IPS-20b (cell line): ENCODE data around the gene LETMD1.
"Not testable (repeated sequence)": the region's sequence is repeated elsewhere in the genome, so short reads cannot be mapped to it uniquely, and the experiment has no call there.

Experiments used
- H3K27ac ChIP-seq: one replicate; pipeline ENCODE4 v1.5.1; 2013; ENCODE audit warnings: low read length
- H3K27me3 ChIP-seq: 2 replicates; pipeline ENCODE4 v1.6.1; 2013; ENCODE audit warnings: mild to moderate bottlenecking, low read length, inconsistent platforms; ENCODE audit not compliant: insufficient read depth
- H3K36me3 ChIP-seq: 2 replicates; pipeline ENCODE4 v1.6.1; 2013; ENCODE audit warnings: low read depth, mild to moderate bottlenecking, inconsistent platforms, low read length, moderate library complexity; ENCODE audit not compliant: insufficient read depth
- H3K4me1 ChIP-seq: 2 replicates; pipeline ENCODE4 v1.6.1; 2013; ENCODE audit warnings: mild to moderate bottlenecking, control low read depth, inconsistent platforms, low read length, moderate library complexity; ENCODE audit not compliant: insufficient read depth
- H3K4me3 ChIP-seq: 2 replicates; pipeline ENCODE4 v1.5.1; 2013; ENCODE audit warnings: mild to moderate bottlenecking, low read length, inconsistent platforms
- H3K9ac ChIP-seq: 2 replicates; pipeline ENCODE4 v1.6.1; 2013; ENCODE audit warnings: low read depth, mild to moderate bottlenecking, inconsistent platforms, low read length, moderate library complexity
- H3K9me3 ChIP-seq: 2 replicates; pipeline ENCODE4 v1.6.1; 2013; ENCODE audit warnings: mild to moderate bottlenecking, low read depth, low read length, inconsistent platforms; ENCODE audit not compliant: insufficient read depth

The LETMD1 gene

DNA sequence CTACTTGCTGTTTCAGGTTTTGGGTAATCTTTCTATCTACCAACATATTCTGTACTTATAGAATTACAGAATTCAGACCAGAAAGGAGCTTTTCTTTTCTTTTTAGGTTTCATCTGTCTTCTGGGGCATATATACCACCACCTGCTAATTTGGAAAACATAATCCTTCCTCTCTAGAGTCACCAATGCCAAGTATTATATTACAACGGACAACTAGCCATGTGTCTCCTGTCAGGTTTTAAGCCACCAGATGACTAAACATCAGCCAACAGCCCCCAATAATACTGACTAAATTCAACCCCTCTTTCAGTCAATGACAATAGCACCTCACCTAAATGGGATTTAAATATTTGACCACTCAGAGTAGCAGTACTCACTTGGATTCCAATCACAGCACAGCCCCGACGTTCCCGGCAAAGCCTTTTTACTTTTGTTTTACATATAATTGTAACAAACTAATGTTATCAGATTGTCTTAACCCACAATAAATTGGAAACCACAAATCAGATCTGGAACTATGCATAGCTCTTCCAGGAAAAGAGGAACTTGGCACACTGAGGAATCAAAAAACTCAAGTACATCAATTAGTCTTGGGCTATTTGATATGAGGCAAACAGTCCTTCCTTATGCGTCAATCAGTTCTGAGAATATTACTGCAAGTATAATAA is 35.4 kb upstream of the LETMD1 start:
- Histone ChIP-seq H3K9me3 (no peaks in the 10 kb centered on the region), H3K36me3 (peaks cover 4% of the 10 kb centered on the region; the same call in 1 of the 2 replicates), H3K27ac (no peak overlapping the region), H3K4me3 (no peak overlapping the region), H3K4me1 (peaks cover 6% of the 10 kb centered on the region; the same call in 1 of the 2 replicates), H3K9ac (no peak overlapping the region), H3K27me3 (no peaks in the 10 kb centered on the region)

DNA sequence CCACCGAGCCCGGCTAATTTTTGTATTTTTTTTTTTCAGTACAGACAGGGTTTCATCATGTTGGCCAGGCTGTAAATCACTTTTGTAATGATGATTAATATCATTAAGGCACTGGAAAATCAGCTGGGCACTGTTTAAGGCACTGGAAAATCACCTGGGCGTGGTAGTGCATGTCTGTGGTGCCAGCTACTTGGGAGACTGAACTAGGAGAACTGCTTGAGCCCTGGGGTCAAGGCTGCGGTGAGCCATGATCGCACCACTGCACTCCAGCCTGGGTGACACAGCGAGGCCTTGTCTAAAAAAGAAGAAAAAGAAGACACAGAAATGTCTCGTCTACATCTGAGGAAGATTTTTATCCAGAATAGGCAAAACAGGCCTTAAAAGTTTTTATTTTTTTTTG is 34.7 kb upstream of the LETMD1 start:
- Histone ChIP-seq H3K36me3 (no peaks in the 10 kb centered on the region), H3K9me3 (no peaks in the 10 kb centered on the region), H3K27me3 (no peaks in the 10 kb centered on the region), H3K27ac (no peak overlapping the region), H3K4me1 (peaks cover 6% of the 10 kb centered on the region; the same call in 1 of the 2 replicates), H3K9ac (no peak overlapping the region), H3K4me3 (no peak overlapping the region)

DNA sequence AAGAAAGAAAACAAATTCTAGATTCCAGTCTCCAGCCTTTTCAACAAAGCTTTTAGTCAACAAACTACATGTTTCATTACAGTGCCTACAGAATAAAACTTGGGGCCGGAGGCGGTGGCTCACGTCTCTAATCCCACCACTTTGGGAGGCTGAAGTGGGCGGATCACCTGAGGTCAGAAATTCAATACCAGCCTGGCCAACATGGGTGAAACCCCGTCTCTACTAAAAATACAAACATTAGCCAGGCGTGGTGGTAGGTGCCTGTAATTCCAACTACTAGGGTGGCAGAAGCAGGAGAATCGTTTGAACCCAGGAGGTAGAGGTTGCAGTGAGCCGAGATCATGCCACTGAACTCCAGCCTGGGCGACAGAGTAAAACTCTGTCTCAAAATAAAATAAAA is 33.7 kb upstream of the LETMD1 start:
- H3K4me1 ChIP-seq, H3K27ac ChIP-seq, H3K9me3 ChIP-seq, H3K4me3 ChIP-seq, H3K27me3 ChIP-seq, H3K9ac ChIP-seq, H3K36me3 ChIP-seq: not testable (repeated sequence)

DNA sequence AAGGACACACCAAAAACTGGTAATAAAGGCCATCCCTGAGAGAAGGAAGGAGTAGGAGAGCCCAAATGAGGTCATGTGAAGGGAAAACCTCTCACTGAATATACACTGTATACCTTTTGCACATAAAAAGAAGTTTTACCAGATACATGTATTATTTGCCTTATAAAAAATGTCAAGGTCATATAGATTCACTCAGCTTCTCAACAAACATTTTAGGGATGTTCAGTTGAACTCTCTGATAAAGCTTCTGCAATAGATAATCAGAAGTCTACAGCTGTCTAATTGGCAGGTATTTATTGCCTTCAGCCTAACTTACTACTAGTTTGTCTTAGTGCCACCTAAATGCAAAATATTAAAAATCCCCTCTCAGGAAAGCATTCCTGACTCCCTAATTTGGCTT is 30.7 kb upstream of the LETMD1 start:
- Histone ChIP-seq H3K27ac (no peak overlapping the region), H3K27me3 (no peaks in the 10 kb centered on the region), H3K4me3 (no peak overlapping the region), H3K4me1 (no peaks in the 10 kb centered on the region), H3K9me3 (no peaks in the 10 kb centered on the region), H3K9ac (no peak overlapping the region), H3K36me3 (no peaks in the 10 kb centered on the region)

DNA sequence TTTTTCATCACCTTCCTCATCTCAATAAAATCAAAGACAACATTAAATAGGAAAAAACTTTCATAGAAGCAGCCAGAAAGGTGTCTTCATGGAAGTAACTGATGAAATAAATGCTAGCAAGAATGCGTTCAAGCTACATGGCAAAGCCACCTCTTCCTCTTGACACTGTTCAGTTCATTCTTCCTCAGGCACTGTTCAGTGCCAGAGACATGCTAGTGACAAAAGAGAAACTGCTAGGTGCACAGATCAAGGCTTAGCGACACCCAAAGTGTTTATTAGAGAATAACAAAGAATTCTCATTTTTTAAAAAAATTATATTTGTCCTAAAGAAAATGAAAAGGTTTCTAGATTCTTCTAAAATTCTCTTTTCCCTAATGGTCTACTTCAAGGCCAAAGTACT is 29.2 kb upstream of the LETMD1 start:
- H3K4me1 ChIP-seq, result no peaks in the 10 kb centered on the region; the same call in none of the 2 replicates
- H3K36me3 ChIP-seq, result no peaks in the 10 kb centered on the region
- no peak overlapping the region for H3K4me3 ChIP-seq
- no peaks in the 10 kb centered on the region for H3K9me3 ChIP-seq
- H3K27me3 ChIP-seq, result no peaks in the 10 kb centered on the region
- no peak overlapping the region for H3K27ac ChIP-seq
- H3K9ac ChIP-seq, result no peak overlapping the region

DNA sequence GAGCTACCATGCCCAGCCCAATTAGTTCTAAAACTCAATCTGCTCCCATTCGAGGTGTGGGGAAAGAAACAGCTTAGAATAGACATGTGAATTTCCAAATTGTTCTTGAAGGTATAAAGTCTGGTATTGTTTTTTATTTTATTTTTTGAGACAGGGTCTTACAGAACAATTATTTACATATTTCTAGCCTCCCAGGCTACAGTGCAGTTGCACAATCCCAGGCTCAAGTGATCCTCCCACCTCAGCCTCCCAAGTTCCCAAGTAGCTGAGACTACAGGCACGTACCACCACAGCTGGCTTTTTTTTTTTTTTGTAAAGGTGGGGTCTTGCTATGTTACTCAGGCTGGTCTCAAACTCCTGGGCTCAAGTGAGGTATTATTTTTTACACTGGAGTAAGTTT is 28.2 kb upstream of the LETMD1 start:
- no peak overlapping the region for H3K9ac ChIP-seq
- H3K4me1 ChIP-seq, result no peaks in the 10 kb centered on the region; the same call in none of the 2 replicates
- H3K36me3 ChIP-seq, result no peaks in the 10 kb centered on the region
- H3K27ac ChIP-seq, result no peak overlapping the region
- H3K4me3 ChIP-seq, result no peak overlapping the region
- H3K9me3 ChIP-seq, result no peaks in the 10 kb centered on the region
- no peaks in the 10 kb centered on the region for H3K27me3 ChIP-seq

DNA sequence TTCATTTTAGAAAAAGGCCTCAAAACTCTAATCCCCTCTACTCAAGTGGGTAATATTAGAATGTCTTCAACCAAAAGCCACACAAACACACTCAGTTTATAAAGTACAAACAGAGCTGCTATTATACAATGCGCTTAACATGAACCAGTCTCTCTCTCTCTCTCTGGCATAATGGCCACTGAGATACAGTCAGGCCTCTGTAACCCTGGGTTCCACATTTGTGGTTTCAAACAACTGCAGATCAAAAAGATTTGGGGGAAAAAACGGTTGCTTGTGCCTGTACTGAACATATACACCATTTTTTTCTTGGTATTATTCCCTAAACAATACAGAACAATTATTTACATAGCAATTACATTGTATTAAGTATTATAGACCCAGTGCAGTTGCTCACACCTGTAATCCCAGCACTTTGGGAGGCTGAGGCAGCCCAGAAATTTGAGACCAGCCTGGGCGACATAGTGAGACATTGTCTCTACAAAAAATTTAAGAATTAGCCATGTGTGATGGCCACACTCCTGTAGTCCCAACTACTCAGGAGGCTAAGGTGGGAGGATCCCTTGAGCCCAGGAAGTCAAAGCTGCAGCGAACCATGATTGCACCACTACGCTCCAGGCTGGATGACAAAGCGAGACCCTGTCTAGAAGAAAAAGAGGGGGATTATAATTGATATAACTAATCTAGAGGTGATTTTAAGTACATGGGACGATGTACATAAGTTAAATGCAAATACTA is 27.5 kb upstream of the LETMD1 start:
- Histone ChIP-seq H3K4me3 (no peak overlapping the region), H3K9me3 (no peaks in the 10 kb centered on the region), H3K36me3 (no peaks in the 10 kb centered on the region), H3K4me1 (no peaks in the 10 kb centered on the region; the same call in none of the 2 replicates), H3K27ac (no peak overlapping the region), H3K9ac (no peak overlapping the region), H3K27me3 (no peaks in the 10 kb centered on the region)

DNA sequence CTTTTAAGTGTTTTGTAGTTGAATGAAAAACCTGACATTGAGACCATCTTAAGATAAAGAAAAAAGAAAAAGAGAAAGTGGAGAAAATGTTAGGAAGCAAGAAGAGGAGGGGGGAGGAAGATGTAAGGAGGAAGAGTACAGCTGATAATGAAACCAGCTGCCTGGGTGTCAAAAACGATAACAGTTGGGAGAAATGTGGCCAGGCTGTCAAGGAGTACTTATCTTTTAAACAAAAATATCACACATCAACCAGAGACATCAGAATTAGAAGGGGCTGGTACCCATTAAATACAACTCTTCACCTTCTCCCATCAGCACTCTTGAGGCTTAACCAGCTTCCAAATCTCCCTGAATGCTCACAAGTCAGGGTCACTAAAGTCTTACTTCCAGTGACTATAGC is 26.4 kb upstream of the LETMD1 start:
- no peaks in the 10 kb centered on the region for H3K36me3 ChIP-seq
- H3K4me3 ChIP-seq, result no peak overlapping the region
- H3K27ac ChIP-seq, result no peak overlapping the region
- H3K27me3 ChIP-seq, result no peaks in the 10 kb centered on the region
- no peak overlapping the region for H3K9ac ChIP-seq
- H3K9me3 ChIP-seq, result no peaks in the 10 kb centered on the region
- H3K4me1 ChIP-seq, result peaks cover 2% of the 10 kb centered on the region

DNA sequence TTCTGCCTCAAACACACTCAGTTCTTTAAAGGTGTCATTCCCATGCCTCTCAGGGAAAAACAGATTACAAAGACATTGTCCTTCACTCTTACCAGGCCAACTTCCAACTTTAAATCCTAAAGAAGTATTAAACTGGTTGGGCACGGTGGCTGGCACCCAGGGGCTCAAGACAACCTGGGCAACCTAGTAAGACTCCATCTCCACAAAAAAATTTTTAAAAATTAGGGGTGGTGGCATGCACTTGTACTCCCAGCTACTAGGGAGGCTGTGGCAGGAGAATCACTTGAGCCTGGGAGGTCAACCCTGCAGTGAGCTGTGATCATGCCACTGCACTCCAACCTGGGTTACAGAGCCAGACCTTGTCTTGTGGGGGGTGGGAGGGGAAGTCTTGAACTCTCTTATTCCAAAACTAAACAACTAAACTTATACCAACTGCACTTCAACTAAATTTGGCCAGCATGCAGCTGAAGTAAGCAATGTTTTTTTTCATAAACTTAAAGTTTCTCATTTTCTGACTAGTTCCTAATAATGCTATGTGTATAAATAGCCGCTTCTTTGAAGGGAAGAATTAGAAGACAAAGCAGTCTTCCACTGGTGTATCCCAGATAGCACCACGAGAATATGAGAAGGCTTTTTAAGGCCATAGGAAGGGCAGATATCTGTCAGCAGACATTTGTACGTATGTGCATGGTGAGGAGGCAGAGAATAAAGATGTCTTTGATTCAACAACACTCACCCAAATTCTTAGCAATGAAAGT is 24.3 kb upstream of the LETMD1 start:
- Histone ChIP-seq H3K9me3 (no peaks in the 10 kb centered on the region), H3K36me3 (no peaks in the 10 kb centered on the region), H3K27ac (no peak overlapping the region), H3K4me3 (no peak overlapping the region), H3K4me1 (peaks cover 9% of the 10 kb centered on the region), H3K9ac (peak overlapping the region; percentile 87; the same call in 1 of the 2 replicates), H3K27me3 (no peaks in the 10 kb centered on the region)

DNA sequence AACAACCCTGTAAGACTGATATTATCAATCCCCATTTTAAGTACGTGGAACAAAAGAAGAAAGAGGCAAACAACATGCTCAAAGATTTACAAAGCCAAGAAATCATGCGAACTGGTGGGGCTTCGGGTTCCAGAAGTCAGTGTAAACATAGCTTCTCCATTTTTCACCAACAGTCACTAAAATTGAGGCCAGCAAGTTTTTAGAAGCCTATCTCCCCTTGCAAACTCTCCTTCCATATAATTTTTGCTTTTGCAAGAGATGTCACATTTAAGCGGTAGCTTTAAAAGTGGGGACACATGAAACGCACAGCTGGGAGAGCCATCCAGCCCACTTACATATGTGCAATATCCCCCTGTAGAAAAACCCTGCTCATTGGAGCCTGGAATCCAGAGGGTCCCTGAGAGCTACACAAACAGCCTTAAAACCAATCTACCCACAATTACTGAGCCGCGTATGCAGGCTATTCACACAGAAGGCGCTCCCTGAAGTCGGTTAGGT is 22.7 kb upstream of the LETMD1 start:
- H3K4me1 ChIP-seq, result peaks cover 9% of the 10 kb centered on the region
- peak overlapping the region; percentile 78 for H3K4me3 ChIP-seq
- H3K9ac ChIP-seq, result peak overlapping the region; percentile 87
- peak overlapping the region; percentile 41 for H3K27ac ChIP-seq
- H3K27me3 ChIP-seq, result no peaks in the 10 kb centered on the region
- no peaks in the 10 kb centered on the region for H3K9me3 ChIP-seq
- H3K36me3 ChIP-seq, result no peaks in the 10 kb centered on the region

DNA sequence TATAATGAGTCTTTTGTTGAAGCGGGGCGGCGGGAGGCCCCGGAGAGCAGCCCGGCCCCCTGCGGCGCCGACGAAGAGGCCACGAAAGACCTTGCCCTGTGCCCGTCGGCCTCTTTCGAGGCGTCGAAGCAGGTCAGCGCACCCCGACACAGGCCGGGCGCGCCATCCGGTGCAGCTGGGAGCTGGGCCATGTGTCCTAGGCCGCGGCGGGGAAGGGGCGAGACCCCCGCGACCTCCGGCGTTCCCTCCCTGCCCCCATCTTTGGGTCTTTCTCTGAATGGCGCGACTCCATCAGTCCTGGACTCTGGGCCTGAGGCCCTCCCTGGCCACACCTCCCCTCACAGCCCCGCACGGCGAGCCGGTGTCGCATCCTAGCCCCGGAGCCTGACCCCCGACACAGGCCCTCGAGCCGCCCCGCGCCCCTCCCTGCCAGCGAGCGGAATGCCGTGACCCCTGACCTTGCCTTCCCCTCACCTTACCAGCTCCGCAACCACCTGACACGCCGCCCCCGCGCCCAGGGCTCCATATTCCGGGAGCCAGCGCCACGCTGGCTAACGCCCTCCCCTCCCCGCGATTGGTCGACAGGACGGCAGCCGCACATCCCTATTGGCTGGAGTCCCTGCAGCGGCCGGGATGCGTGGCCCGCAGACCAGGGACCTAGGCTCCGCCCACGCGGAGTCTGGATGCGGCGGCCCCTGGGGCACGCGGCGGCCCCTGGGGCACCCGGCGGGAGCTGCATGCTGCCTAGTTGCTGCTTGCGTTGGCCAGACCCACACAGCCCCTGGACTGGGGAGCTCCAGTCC is 22.1 kb upstream of the LETMD1 start, which contains the start of gene SLC11A2:
Gene SLC11A2, minus strand, starts transcription at position 549 of the 803 bp plus-strand sequence. CDS start 15,656 bp downstream, outside the sequence.
- peaks cover 9% of the 10 kb centered on the region for H3K4me1 ChIP-seq
- peak within 1 kb of the TSS; percentile 41 for H3K27ac ChIP-seq

More for the DNA sequence above, 22.1 kb upstream of the LETMD1 start, which contains the start of gene SLC11A2:
- Histone ChIP-seq H3K4me3 (peak within 1 kb of the TSS; percentile 78), H3K9ac (peak within 1 kb of the TSS; percentile 87), H3K36me3 (no peaks in the 10 kb centered on the region), H3K9me3 (no peaks in the 10 kb centered on the region), H3K27me3 (no peaks in the 10 kb centered on the region)
